Measurements from ENCODE around the gene CDK6. TPM values are rescaled to one million over a fixed set of nuclear protein-coding genes. Genes with fewer than 3 reads are reported as not detected.

The CDK6 gene
- total and polyA plus RNA-seq, 2 of the 8 experiments (the other 6 are each of a cell fraction or from before 2014, with no cell fraction given): 5.9 to 18.9 TPM

GRCh38 chr7:92813390-92814024 is 22.9 kb downstream of the CDK6 start (continued):
- TF ChIP-seq CHD7 (IDR thresholded peaks at IDR 0.05; ENCODE audit: insufficient replicate concordance, low read length): no peak
- TF ChIP-seq HDAC2 (IDR thresholded peaks at IDR 0.05; ENCODE audit: borderline replicate concordance in 1 of 2, low read depth in 2 of 2, low read length in 2 of 2): no peak
- TF ChIP-seq RXRA (IDR thresholded peaks at IDR 0.05; ENCODE audit: insufficient read depth, low read depth, low read length): no peak
- TF ChIP-seq TAF7 (optimal IDR thresholded peaks at IDR 0.05; ENCODE audit: borderline replicate concordance, low read depth, low read length): no peak

Data from H1 (cell line).